ENCODE data around the gene PLTP.
"Not testable (repeated sequence)": the region's sequence is repeated elsewhere in the genome, so short reads cannot be mapped to it uniquely, and the experiment has no call there.

PLTP gene

GRCh38 chr20:45919542-45920399 is 7.8 kb upstream of the PLTP start:
- DNase-seq, result no peak

GRCh38 chr20:45918779-45919537 is 7.0 kb upstream of the PLTP start:
- no peak for DNase-seq

GRCh38 chr20:45918182-45918737 is 6.3 kb upstream of the PLTP start:
- no peak for DNase-seq

GRCh38 chr20:45917790-45918141 is 5.8 kb upstream of the PLTP start:
- no peak for DNase-seq

- DNase-seq, result no peak
Measured at GRCh38 chr20:45913116-45913515, 1.2 kb upstream of the PLTP start.

- DNase-seq, result no peak
Measured at GRCh38 chr20:45912344-45912682, 358 bp upstream of the PLTP start.

- no peak for DNase-seq
Measured at GRCh38 chr20:45910670-45911485, 1.1 kb downstream of the PLTP start.

- DNase-seq, result no peak
Measured at GRCh38 chr20:45909817-45910669, 1.9 kb downstream of the PLTP start.

GRCh38 chr20:45909336-45909808 is 2.6 kb downstream of the PLTP start:
- DNase-seq, result no peak

- DNase-seq, result no peak
Measured at GRCh38 chr20:45908084-45908483, 3.9 kb downstream of the PLTP start.

- DNase-seq, result no peak
Measured at GRCh38 chr20:45907219-45907948, 4.6 kb downstream of the PLTP start.

- no peak for DNase-seq
Measured at GRCh38 chr20:45905505-45906079, 6.4 kb downstream of the PLTP start.

GRCh38 chr20:45904583-45905504 is 7.1 kb downstream of the PLTP start:
- DNase-seq, result no peak

- DNase-seq, result no peak
Measured at GRCh38 chr20:45902199-45902701, 9.7 kb downstream of the PLTP start.

- DNase-seq, result not testable (repeated sequence)
Measured at GRCh38 chr20:45901332-45901731, 10.6 kb downstream of the PLTP start.

- DNase-seq, result no peak
Measured at GRCh38 chr20:45899046-45899835, 12.7 kb downstream of the PLTP start.

- no peak for DNase-seq
Measured at GRCh38 chr20:45898285-45898684, 13.7 kb downstream of the PLTP start.

GRCh38 chr20:45897692-45898091 is 14.3 kb downstream of the PLTP start:
- DNase-seq, result no peak

- DNase-seq, result no peak
Measured at GRCh38 chr20:45897289-45897688, 14.7 kb downstream of the PLTP start.

Measured in NCI-H510A (cell line).